GM03348 (cell line): ENCODE measurements around the gene CCNY.

Experiments used
- DNase-seq: peaks from one replicate; pipeline ENCODE4 v3.0.0; 2012; ENCODE audit warnings: low spot score

CCNY gene

DNA sequence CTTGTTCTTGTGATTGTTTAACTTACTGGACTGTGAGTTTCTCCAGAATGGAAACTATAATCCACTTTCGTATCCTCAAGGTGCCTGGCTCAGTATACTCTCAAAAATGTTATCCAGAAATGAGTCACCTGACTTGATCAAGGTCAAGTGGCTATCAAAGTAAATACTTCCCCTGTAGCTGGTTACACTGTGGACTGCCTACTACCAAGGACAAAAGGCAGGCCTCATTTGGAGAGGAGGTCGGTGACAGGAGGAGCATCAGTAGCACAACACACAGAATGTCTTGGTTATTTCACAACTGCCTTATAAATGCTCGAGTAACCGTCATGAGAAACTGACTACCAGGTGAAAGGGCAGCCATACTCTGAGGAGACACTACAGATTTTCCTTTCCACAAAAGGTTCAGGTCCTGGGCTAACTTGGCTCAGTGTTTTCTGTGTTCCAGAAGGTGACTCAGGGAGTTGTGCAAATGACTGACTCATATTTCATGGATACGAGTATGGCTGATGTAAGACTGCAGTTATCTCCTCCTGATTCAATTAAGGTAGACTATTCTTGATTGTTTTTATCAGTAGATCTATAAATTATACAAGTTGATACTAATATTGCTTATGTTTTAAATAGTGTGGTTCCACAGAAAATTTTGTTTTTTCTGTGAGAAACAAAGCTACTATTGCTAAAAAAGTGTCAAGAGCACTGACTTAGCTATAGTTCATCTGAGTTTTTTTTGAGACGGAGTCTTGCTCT is 4.2 kb upstream of the CCNY start:
- peak; percentile 78 for DNase-seq

DNA sequence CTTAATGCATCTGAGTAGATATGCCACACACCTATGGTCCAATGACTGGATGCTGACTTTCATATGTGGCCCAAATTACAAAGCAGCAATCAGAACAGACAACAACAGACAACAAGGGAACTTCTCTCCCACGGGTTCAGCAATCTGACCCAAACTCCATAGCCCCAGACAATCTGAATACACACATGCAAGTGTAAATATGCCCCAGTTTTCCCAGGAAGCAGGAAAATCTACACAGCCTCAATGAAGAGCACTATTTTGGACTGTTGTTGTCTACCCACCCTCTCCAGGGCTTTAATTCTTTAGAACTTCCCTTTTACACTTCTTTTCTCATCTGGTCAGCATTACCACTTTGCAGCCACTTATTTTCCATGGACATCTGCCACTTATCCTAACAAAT is 2.0 kb upstream of the CCNY start:
- DNase-seq, result no peak

DNA sequence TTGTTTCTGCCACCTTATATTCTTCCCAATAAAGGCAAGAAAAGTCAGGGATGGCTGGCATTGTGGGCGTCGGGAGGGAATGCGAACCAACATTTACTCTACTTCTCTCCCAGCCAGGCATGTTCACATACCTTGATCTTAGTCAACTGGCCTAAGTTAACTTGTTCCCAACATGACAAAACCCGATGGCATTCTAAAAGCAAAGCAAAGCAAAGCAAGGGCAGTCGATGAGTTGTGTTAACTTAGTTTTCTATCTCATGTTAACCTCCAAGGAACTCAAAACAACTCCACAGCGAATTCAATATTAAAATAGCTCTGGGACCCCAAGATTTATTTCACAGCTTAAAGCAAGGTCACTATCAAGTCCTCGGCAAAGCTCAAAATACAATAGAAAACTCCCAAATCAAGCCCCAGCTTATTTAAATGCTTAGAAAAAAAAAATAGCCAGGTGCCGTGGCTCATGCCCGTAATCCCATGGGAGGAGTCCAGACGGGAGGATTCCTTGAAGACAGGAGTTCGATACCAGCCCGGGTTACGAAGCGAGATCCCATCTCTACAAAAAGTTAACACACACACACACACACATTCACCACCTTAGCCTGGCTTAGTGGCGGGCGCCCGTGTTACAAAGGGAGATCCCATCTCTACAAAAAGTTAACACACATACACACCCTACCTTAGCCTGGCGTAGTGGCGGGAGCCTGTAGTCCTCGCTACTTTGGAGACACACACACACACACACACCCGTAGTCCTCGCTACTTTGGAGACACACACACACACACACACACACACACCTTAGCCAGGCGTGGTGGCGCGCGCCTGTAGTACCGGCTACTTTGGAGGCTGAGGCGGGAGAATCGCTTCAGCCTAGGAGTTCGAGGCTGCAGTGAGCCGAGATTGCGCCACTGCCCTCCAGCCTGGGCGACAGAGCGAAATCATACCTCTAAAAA is 901 bp upstream of the CCNY start:
- DNase-seq, result no peak

DNA sequence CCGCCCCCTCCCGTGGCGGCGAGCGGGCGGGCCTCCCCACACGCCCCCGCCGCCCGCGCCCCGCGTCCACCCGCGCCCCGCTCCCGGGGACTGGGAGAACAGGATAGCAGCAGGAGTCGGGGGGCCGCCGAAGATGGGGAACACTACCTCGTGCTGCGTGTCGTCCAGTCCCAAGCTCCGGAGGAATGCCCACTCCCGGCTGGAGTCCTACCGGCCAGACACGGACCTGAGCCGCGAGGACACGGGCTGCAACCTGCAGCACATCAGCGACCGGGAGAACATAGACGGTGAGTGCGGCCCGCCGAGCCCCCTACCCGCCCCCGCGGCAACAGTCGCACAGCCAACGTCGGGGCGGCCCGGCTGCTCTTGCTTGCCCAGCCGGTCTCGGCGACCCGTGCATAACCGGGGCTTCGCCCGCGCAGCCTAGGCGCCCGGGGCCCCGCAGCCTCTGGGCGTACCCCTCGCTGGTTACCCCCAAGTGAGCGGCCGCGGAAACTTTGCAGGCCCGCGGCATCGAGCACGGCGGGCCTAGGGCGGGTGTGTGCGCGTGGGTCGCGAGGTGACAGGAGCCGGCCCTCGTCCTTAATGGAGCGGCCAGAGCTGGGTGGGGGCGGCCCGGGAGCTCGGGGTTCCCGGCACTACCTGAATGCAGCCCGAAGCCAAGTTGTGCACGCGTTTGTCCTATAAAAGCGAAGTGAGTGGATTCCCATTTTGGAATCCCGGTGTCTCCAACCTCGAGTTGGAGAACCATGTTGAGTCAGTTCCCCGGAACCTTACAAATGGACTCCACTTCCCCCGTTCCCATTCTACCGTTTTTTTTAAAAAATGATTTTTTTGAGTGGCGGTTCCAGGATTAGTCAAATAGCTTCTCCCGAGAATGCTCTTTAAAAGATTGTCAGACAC is 863 bp downstream of the CCNY start:
- peak; percentile 56 for DNase-seq

DNA sequence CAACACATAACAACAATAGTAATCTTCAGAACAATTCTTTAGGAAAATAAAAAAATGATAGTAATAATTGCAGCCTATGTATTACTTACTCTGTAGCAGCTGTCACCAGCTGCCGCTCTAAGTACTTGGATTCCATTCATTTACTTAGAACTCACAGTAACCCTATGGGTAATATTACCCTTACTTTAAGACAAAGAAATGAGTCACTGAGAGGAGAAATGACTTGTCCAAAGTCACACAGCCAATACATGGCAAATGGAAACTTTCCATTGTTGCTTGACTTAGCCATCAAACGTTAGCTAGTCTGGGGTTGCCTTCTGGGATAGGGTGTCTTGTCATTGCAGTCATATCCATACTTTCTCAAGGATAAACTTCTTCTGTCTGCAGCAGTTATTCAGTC is 3.6 kb downstream of the CCNY start:
- DNase-seq, result no peak

DNA sequence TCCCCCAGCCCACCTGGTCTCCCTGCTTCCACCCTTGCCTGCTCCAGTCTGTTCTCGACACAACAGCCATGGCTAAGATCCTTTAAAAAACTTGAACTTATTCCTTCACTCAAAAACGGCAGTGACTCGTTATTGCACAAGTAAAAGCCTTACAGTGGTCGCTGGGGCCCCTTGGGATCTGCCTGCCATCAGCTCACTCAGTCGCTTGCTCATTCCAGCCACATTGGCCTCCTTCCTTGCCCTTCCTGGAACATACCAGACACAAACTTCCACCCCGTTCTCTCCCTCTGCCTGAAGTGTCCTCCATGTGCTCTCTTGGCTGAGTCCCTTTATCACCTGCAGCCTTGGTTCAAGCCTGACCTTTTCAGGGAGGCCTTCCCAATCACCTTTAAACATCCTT is 4.7 kb downstream of the CCNY start:
- DNase-seq, result no peak

DNA sequence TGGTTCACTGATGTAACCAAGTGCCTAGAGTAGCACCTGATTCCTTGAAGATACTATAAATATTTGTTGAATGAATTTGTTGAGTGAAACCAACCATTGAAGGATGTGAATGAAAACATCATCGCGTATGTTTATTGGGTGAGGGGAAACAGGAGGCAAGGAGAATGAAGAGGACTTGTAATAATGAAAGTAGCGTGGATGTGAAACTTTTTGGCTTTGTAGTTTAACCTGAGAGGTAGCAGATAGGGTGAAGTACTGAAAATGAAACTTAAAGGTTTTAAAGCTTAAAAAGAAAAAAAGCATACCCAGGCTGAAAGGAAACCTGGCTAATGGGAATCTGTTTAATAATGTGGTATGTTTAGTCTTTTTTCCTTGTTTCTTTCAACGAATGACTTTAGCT is 5.2 kb downstream of the CCNY start:
- DNase-seq, result no peak

DNA sequence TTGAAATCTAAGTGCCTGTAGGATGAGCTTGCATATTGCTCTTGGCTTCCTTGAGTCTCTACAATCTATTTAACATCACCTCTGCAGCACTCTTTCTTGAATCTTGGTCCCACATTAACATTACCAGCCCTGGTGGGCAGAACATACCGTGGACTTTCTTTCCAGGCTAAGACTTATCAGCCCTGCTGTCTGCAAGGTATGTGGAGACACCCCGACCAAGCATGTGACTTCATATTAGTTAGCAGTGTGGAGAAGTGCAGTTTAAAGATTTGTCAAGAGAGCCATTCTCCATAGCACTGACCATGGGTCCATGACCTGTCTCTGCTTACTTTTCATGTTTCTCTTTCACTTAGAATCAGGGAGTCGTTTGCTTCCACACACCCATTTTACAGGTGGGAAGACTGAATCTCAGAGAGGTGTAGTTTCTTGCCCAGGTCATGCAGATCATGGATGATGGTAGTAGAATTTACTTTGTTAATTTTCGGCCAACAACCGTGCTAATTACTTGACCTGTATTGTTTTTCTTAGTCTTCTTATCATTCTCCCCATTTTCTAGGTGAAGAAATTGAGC is 6.0 kb downstream of the CCNY start:
- DNase-seq, result no peak

DNA sequence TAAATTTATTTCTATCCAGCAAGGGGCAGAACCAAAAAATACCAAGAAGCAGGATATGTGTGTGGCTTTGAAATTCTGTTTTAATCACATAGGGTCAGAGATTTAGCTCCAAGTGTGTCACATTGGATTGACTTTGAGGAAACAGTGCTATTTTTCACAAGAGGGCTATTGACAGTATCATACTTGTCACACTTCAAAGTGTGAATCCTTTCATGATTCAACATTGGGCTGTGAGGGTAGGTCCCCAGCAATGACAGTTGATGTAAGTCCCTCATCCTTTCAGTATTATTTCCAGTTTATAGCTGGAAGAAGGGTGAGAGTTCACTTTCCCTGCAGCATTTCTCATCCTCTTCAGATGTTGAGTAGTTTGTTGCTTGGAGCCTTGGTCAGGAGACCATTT is 7.4 kb downstream of the CCNY start:
- DNase-seq, result no peak

DNA sequence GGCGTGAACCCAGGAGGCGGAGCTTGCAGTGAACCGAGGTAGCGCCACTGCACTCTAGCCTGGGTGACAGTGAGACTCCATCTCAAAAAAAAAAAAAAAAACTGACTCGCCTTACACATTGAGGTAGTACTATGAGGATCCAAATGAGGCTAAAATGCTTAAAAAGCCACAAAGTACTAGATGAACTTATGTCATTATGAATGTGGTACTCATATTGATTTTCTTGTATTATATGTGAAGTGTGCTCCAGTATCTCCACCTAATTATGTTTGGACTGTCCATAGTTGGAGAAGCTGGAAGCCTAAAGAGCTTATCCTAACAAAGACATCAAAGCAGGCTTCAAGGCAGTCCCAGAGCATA is 9.1 kb downstream of the CCNY start:
- no peak for DNase-seq

DNA sequence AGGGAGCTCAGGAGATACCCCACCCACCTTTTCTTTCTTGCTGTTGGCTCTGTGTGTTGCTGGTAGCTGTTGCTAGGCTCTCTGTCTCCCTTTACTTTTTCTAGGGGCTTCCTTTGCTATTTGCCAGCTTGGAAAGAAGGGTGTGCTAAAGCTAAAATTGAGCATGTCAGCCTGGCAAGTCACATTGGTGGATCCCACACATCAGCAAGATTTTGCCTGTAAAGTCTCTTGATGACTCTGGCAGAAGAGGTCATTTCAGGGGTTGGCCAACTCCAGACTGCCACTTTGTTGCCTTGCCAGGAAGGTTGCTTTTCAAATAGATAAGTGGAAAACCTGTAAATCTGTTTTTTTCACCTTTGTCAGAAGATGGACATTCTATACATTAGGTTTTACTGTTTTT is 9.9 kb downstream of the CCNY start:
- no peak for DNase-seq

DNA sequence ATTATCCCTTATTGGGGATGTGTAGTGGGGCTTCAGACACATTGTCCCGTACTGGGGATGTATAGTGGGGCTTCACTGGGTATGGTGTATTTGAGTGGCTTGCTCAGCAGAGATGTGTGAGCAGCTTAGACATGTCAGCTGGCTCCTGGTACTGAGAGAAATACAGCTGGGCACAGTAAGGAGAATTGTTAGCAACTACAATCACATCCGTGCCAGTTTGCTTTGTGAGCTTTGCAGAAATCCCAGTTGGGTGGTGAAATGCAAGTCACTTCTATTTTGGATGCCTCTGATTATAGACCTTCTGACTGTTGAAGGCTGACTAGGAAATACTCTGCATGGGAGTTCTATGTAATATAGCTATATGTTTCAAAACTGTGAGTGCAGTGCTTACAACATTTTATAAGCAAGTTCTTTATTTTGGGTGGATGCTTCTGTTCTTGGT is 10.8 kb downstream of the CCNY start:
- DNase-seq, result no peak

DNA sequence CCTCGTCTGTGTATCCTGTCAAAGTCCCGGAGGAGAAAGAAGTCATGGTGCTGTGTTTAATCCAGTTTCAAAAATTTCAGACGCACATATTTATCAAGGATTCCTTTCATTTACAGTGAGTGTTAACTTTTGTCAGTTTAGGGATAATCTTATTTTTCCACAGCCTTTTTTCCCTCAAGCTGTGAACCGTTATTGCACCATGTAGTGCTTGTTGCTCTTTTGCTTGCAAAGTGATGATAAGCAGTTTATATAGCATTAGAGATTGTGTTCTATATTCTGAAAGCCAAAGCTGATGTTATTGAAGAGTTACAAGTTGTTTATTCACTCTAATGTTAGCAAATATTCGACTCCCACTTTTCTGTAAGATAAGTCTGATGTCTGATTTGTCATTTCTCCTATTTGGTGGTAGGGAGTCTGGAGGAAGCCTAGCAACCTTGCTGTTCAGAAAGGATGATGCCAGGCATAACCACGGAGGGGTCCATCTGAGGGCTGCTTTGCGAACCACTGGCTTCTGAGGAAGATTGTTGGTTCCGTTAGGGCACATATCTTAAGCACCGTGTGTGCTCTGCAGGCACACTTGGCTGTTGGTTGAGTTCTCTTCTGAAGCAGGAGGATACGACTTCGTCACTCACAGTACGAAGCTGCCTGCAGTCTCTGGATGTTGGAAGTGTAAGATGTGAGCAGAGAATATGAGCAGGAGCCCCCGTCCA is 11.7 kb downstream of the CCNY start:
- no peak for DNase-seq

DNA sequence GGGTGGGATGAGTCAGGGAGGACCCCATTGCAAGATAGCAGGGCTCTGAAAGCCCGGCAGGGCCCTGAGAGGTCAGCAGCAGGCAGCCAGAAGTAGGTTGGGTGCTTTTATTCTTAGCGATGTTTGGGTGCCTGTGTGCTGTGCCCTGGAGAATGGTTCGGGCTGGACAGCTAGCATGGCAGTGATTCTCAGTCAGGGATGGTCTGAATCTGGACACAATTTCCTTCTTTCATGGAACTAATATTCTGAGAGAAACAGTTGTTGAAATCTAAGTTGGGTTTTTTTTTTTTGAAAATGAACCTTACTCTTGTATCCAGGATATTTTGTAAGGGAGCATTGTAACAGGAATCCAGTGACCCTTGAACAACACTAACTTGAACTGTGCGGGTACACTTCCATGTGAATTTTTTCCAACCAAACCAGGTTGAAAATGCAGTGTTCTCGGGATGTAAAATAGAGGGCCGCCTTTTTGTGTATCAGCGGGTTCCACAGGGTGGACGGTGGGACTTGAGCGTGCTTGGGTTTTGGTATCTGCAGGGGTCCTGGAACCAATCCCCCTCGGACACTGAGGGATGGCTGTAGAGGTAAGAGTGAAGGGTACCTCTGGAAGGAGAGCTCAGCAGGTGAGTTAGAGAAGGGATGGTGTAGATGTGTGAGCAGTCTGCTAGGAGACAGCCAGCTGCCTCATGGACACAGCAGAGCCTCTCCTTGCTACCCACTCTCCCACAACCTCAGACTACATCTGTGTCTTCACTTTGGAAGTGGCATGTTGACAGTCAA is 12.5 kb downstream of the CCNY start:
- DNase-seq, result no peak

DNA sequence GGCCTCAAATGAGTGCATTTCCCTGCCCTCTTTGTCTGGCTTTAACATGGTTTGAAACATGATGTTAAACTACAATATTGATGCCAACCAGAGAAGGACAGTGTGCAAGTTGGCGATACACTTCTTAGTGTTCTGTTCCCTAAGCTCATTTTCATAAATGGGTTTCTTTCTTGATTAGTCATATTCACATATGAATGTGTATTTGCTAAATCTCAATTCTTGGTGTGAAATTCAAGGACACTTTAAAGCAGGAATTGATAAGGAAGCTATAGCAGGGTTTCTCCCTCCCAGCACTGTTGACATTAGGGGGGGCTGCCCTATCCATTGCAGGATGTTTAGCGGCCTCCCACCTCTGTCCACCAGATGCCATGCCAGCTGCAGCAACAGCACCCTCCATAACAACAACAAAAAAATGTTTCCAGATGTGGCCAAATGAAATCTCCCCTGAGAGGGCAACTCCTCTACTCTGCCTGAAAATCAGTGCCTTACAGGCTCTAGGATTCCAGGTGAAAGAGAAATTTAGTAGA is 13.1 kb downstream of the CCNY start:
- no peak for DNase-seq

DNA sequence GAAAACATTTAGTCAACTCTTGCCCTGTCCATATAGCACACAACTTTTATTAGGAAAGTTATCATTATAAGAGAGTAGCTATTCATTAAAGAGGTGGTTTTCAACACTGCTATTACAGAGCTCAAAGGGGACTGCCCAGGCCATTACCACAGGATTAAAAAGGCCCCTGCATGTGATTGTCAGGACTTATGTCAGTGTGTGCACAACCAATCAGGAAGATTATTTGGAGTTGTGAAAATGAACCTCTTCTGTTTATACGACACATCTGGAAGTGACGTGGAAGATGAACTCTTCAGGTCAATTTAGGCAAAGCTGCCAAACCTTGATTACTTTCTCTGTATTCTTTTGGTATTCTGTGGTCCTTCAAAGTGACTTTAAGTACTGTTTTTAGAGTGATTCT is 14.7 kb downstream of the CCNY start:
- DNase-seq, result no peak

DNA sequence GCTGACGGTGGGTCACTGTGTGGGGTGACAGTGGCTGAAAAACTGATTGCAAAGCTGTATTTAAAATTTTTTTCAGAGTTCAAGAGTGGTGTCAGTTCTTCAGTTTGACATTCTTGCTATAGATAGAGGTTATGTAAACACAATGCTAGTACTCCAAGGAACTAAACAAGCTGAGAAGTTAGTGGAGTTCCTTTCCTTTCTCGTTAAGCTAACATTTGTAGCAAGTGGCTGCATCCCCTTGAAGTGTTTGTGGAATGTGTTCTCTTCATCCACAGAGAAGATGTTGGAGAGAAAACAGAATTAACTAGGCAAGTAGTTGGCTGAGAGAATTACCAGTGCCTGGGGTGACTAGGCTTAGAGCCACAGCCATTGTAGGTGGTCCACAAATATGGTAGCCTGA is 15.8 kb downstream of the CCNY start:
- DNase-seq, result no peak

DNA sequence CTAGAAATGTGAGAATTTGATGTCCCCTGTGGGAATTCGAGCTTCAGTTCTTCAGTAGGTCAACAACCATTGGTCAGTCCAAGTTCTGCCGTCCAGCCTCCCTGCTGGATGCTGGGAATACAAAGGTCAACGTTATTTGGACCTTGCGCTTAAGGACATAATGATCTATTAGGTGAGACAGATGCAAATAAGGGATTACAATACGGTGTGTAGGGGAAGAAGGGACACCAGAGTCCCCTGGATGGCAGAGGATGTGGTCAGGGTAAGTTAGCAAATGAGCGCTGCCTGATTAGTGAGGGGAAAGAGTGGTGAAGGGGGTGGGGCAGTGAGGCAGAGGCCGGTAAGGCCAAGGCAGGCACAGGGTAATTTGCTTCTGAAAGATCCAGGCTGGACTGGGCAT is 16.2 kb downstream of the CCNY start:
- DNase-seq, result no peak

DNA sequence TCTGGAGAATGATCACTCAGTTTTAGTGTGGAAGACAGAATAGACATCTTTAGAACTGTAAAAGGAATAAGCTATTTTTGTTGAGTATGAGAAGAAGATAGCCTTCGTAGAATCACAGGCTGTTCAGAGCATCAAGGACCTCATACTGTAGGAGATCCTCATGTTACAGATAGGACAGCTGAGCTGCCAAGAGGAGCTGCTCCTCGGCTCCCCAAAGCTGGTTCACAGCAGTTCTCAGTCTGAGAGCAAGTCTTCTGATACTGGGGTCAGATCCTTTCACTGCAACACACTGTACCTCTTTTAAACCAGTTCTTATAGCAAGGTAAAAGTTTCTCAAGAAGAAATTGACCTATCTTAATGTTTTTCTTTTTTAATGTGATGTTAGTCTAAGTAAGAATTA is 17.1 kb downstream of the CCNY start:
- DNase-seq, result no peak

DNA sequence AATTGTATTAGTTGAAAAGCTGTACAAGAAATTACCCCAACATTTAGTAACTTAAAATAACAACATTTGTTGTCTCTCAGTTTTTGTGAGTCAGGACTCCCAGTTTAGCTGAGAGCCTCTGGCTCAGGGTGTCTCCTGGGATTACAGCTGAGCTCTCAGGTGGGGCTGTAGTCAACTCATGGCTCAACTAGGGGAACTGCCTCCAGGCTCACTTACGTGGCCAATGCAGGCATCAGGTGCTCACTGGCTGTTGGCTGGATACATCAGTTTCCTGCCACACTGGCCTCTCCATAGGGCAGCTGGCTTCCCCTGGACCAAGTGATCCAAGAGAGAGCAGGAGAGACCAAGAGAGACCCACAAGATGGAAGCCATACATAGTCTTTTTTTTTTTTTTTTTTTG is 17.5 kb downstream of the CCNY start:
- no peak for DNase-seq
